ENCODE results near the gene ERGIC3. TPM values are rescaled to one million over a fixed set of nuclear protein-coding genes. Genes with fewer than 3 reads are reported as not detected.

Gene ERGIC3
- total and polyA plus RNA-seq, 2 donors (not counting 3 experiments of a cell fraction or from before 2014, with no cell fraction given) = 203 to 419 TPM

- no peak overlapping the region for H2AFZ ChIP-seq (ENCODE audit: low read depth, low read length)
- no peak overlapping the region for H3K4me3 ChIP-seq (replicated peaks in 1 of 3; ENCODE audit: insufficient read depth in 1 of 3, low read depth in 1 of 3, low read length in 3 of 3)
- H3K9ac ChIP-seq (replicated peaks; ENCODE audit: extremely low read depth, insufficient read depth, low read length) = no peak overlapping the region
- H3K27ac ChIP-seq (ENCODE audit: insufficient read depth, low read depth, low read length) = no peak overlapping the region
- no TSS peak for BruUV-seq (replicated peaks)
- TF ChIP-seq JUN (IDR thresholded peaks at IDR 0.05; ENCODE audit: borderline replicate concordance, insufficient read depth, insufficient read length, low read depth) (no peak), MAX (IDR thresholded peaks at IDR 0.05; ENCODE audit: insufficient read depth, insufficient read length) (no peak), MYC (IDR thresholded peaks at IDR 0.05; ENCODE audit: low read depth, low read length) (no peak), GATA2 (IDR thresholded peaks at IDR 0.05; ENCODE audit: insufficient read depth, insufficient read length, low read depth, low read length) (no peak), CTCF (IDR thresholded peaks at IDR 0.05; ENCODE audit: extremely low read depth in 1 of 2, insufficient read depth in 1 of 2, low read depth in 1 of 2, low read length in 2 of 2) (no peak), POLR2AphosphoS5 (IDR thresholded peaks at IDR 0.05; ENCODE audit: insufficient read depth, low read depth, low read length) (no peak), POLR2A (IDR thresholded peaks at IDR 0.05; ENCODE audit: low read depth, low read length) (no peak), EZH2 (IDR thresholded peaks at IDR 0.05; ENCODE audit: borderline replicate concordance, low read depth, low read length, severe bottlenecking) (no peak), FOS (IDR thresholded peaks at IDR 0.05; ENCODE audit: borderline replicate concordance, insufficient read depth, low read length) (no peak)
- ChIA-PET POLR2A (no interaction called here), CTCF (interaction anchor here (1.2 kb wide), 2 partner anchors 8 to 15 kb away, joined by 3 read pairs; no protein-coding TSS in a partner anchor)
- no peaks in the 10 kb centered on the region for H3K9me3 ChIP-seq (replicated peaks; ENCODE audit: control insufficient read depth, insufficient read depth, low read length)
- intact Hi-C loops (cut with micrococcal nuclease) = no loop called here
- dilution Hi-C loops (cut with MboI; ENCODE audit: extremely low pct_ligation_motif_present, low sequenced_read_pairs) = no loop called here
- no peaks in the 10 kb centered on the region for H3K4me1 ChIP-seq (ENCODE audit: control insufficient read depth, extremely low read depth, insufficient read depth, low read length)
- peaks cover 3 to 46% of the 10 kb centered on the region in 2 experiments for H3K36me3 ChIP-seq (ENCODE audit: control insufficient read depth in 2 of 2, extremely low read depth in 1 of 2, insufficient read depth in 2 of 2, low read length in 2 of 2)
- no peaks in the 10 kb centered on the region for H3K9me1 ChIP-seq (replicated peaks; ENCODE audit: control insufficient read depth, extremely low read depth, insufficient read depth, low read length)
- no peaks in the 10 kb centered on the region for H3K27me3 ChIP-seq (ENCODE audit: control insufficient read depth in 2 of 2, insufficient read depth in 2 of 2, low read length in 2 of 2)
- no peaks in the 10 kb centered on the region for H4K20me1 ChIP-seq (replicated peaks; ENCODE audit: control insufficient read depth, extremely low read depth, insufficient read depth, low read length)
- DNase-seq (ENCODE audit: low read depth, low spot score) (no peak), FAIRE-seq (peak; percentile 4)
- no peaks in the 10 kb centered on the region for H3K79me2 ChIP-seq (ENCODE audit: control insufficient read depth, insufficient read depth, low read length)
- H3K4me2 ChIP-seq (ENCODE audit: insufficient read depth, low read length) = no peak overlapping the region
Observed at GRCh38 chr20:35506872-35507638, 34.8 kb upstream of the ERGIC3 start.
